Loucy (cell line): ENCODE measurements around the gene MMP24.

Experiments
- H2AFZ ChIP-seq: fragments of 200-600 bp; sonication (generic); 2 replicates; pipeline ENCODE4 v1.6.0; 2016; ENCODE audit warnings: antibody characterized with exemption, mild to moderate bottlenecking, low read length, moderate library complexity
- H3F3A ChIP-seq: fragments of 200-600 bp; 2 replicates; pipeline ENCODE4 v1.6.0; 2016; ENCODE audit warnings: antibody characterized with exemption, low read depth, mild to moderate bottlenecking
- H3K27me3 ChIP-seq: fragments of 200-600 bp; sonication (generic); 2 replicates; pipeline ENCODE4 v1.6.1; 2014; ENCODE audit warnings: low read length, mild to moderate bottlenecking; ENCODE audit not compliant: insufficient read depth, poor library complexity, severe bottlenecking
- H3K36me3 ChIP-seq: fragments of 200-600 bp; sonication (generic); 2 replicates; pipeline ENCODE4 v1.6.1; 2016; ENCODE audit warnings: low read length; ENCODE audit not compliant: insufficient read depth
- H3K4me1 ChIP-seq: fragments of 200-600 bp; sonication (generic); 2 replicates; pipeline ENCODE4 v1.5.1; 2014; ENCODE audit warnings: low read length, mild to moderate bottlenecking; ENCODE audit not compliant: insufficient read depth, poor library complexity, severe bottlenecking
- H3K4me2 ChIP-seq: fragments of 200-600 bp; sonication (generic); 2 replicates; pipeline ENCODE4 v1.6.0; 2014; ENCODE audit warnings: antibody characterized with exemption, low read length, low read depth, mild to moderate bottlenecking; ENCODE audit not compliant: poor library complexity, severe bottlenecking
- H3K4me3 ChIP-seq: fragments of 200-600 bp; sonication (generic); 2 replicates; pipeline ENCODE4 v1.5.1; 2014; ENCODE audit warnings: low read length, mild to moderate bottlenecking, mixed read lengths; ENCODE audit not compliant: poor library complexity, severe bottlenecking
- H3K79me2 ChIP-seq: fragments of 200-600 bp; sonication (generic); 2 replicates; pipeline ENCODE4 v1.6.1; 2014; ENCODE audit warnings: low read length; ENCODE audit not compliant: insufficient read depth
- H3K9ac ChIP-seq: fragments of 200-600 bp; sonication (generic); 2 replicates; pipeline ENCODE4 v1.6.0; 2014; ENCODE audit warnings: mild to moderate bottlenecking, low read depth, low read length, moderate library complexity; ENCODE audit not compliant: poor library complexity, severe bottlenecking
- H3K9me2 ChIP-seq: fragments of 200-600 bp; sonication (generic); replicated peaks from 2 replicates; pipeline ENCODE4 v1.6.1; 2016; ENCODE audit warnings: low read depth, low read length, mixed read lengths
- H3K9me3 ChIP-seq: fragments of 200-600 bp; sonication (generic); 2 replicates; pipeline ENCODE4 v1.6.1; 2014; ENCODE audit warnings: mild to moderate bottlenecking, antibody characterized with exemption, low read length, low read depth; ENCODE audit not compliant: insufficient read depth
- H4K20me1 ChIP-seq: fragments of 200-600 bp; sonication (generic); 2 replicates; pipeline ENCODE4 v1.6.0; 2014; ENCODE audit warnings: antibody characterized with exemption, low read length, mild to moderate bottlenecking; ENCODE audit not compliant: insufficient read depth, poor library complexity, severe bottlenecking
- EZH2phosphoT487 ChIP-seq: fragments of 200-600 bp; IDR thresholded peaks from 2 replicates; pipeline ENCODE4 v1.6.1; 2018; ENCODE audit warnings: antibody characterized with exemption, mild to moderate bottlenecking, moderate library complexity, borderline replicate concordance
- TF ChIP-seq, protein P1 (sequence below): fragments of 200-600 bp; sonication (generic); conservative IDR thresholded peaks from 2 replicates; pipeline ENCODE4 v1.5.1; 2014; ENCODE audit warnings: mild to moderate bottlenecking, antibody characterized with exemption, low read length

Gene MMP24

DNA sequence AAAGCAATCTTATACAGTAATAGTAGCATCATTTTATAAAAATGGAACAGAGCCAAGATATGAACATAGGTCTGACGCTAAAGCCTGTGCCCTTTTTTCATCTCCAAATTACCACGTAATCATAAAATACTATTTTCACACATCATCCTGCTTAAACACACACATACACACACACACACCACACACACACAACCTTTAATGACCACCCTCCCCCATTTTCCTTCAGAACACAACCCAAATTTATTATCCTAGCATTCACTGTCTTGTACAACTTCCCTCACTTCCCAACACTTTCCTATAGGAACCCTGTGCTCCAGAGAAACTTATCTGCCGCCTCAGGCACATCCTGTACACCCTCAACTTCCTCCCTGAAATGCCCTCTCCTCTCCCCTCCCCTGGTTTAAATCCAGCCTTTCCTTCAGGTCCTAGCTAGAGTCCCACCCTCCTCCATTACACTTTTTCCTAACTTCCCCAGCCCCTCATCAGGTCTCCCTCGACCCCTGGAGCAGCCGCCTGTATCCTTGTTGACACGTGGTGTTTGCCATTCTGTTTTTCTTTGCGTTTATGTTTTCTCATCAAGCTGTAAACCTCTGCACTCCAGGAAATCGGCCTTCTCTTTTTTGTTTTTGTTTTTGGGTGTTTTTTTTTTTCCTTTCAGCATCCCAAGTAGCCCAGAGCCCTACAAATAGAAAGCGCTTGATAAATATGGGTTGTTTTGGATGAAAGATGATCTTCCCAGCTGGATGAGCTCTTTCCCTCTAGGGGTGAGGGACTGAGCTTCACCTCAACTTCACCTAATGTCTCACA is 968 bp upstream of the MMP24 start:
- no peak overlapping the region for H2AFZ ChIP-seq
- H3K9me3 ChIP-seq: no peaks in the 10 kb centered on the region
- H3K27me3 ChIP-seq: no peaks in the 10 kb centered on the region
- H3F3A ChIP-seq: no peaks in the 10 kb centered on the region
- no peaks in the 10 kb centered on the region for H4K20me1 ChIP-seq
- no peaks in the 10 kb centered on the region for H3K4me1 ChIP-seq
- H3K79me2 ChIP-seq: no peaks in the 10 kb centered on the region
- no peaks in the 10 kb centered on the region for H3K36me3 ChIP-seq
- H3K4me2 ChIP-seq: no peak overlapping the region
- H3K9me2 ChIP-seq: no peaks in the 10 kb centered on the region
- no peak overlapping the region for H3K9ac ChIP-seq
- no peak for TF ChIP-seq EZH2phosphoT487
- TF ChIP-seq, protein P1, sequence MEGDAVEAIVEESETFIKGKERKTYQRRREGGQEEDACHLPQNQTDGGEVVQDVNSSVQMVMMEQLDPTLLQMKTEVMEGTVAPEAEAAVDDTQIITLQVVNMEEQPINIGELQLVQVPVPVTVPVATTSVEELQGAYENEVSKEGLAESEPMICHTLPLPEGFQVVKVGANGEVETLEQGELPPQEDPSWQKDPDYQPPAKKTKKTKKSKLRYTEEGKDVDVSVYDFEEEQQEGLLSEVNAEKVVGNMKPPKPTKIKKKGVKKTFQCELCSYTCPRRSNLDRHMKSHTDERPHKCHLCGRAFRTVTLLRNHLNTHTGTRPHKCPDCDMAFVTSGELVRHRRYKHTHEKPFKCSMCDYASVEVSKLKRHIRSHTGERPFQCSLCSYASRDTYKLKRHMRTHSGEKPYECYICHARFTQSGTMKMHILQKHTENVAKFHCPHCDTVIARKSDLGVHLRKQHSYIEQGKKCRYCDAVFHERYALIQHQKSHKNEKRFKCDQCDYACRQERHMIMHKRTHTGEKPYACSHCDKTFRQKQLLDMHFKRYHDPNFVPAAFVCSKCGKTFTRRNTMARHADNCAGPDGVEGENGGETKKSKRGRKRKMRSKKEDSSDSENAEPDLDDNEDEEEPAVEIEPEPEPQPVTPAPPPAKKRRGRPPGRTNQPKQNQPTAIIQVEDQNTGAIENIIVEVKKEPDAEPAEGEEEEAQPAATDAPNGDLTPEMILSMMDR: no peak
- H3K4me3 ChIP-seq: no peak overlapping the region

DNA sequence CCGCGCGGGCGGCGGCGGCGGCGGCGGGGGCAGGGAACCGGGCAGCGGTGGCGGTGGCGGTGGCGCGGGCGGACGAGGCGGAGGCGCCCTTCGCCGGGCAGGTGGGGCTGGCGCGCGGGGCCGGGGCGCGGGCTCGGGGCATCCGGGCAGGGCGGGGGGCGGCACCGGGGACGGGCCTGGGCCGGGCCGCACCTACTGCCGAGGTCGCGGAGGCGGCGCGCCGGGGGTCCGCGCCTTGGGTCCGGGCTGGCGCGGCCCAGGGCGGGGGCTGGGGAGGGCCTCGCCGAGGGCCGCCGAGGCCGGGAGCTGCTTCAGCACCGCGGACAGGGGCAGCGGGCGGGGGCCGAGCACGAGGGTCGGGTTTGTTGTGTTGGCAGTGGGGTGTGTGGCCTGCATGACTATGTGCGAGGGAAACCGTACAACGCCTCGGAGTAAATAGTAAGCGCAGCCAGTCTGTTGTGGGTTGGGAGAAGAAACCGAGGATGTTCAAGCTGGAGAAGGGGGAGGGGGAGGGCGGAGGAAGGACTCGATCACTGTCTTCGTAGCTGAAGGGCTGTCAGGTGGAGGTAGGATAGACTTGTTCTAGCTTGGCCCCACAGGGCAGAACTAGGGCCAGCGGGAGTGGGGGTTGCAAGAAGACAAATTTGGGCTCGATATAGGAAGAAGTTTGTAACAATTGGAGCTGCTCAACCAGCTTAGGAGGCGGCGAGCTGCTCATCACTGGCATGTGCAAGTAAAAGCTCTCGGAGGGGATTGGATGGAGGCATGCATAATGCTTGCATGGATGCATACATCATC is 593 bp downstream of the MMP24 start:
- no peaks in the 10 kb centered on the region for H3K9me3 ChIP-seq
- no peak overlapping the region for H3K4me2 ChIP-seq
- H3K27me3 ChIP-seq: no peaks in the 10 kb centered on the region
- no peaks in the 10 kb centered on the region for H3F3A ChIP-seq
- H3K4me3 ChIP-seq: no peak overlapping the region
- peaks cover 7% of the 10 kb centered on the region for H3K4me1 ChIP-seq
- H4K20me1 ChIP-seq: no peaks in the 10 kb centered on the region
- H3K9ac ChIP-seq: no peak overlapping the region
- TF ChIP-seq, protein P1: no peak
- TF ChIP-seq EZH2phosphoT487: no peak
- no peaks in the 10 kb centered on the region for H3K9me2 ChIP-seq
- H2AFZ ChIP-seq: no peak overlapping the region
- H3K79me2 ChIP-seq: no peaks in the 10 kb centered on the region
- H3K36me3 ChIP-seq: no peaks in the 10 kb centered on the region

DNA sequence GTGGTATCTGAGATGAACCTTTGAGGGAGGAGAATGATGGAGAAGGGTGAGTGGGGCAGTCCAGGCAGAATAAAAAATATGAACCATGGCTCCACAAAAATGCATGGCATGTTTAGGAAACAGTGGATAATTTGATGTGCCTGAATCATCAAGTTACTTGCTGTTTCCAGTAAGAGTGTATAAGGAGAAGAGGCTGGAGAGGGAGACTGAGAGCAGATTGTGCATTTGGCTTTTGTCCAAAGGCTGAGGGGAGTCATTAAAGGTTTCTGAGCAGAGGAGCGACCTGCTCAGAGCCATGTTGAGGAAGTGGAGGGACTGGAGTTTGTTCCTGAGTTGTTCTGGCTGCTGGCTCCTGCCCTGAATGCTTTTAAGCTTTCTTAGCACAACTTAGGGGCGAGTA is 6.1 kb downstream of the MMP24 start:
- H3K9me3 ChIP-seq: no peaks in the 10 kb centered on the region
- no peak overlapping the region for H3K9ac ChIP-seq
- H3K4me1 ChIP-seq: peaks cover 15% of the 10 kb centered on the region
- peak overlapping the region; percentile 19 for H3K4me2 ChIP-seq
- no peak overlapping the region for H2AFZ ChIP-seq
- H3K36me3 ChIP-seq: no peaks in the 10 kb centered on the region
- H3K79me2 ChIP-seq: no peaks in the 10 kb centered on the region
- no peak overlapping the region for H3K4me3 ChIP-seq
- H3F3A ChIP-seq: no peaks in the 10 kb centered on the region
- no peak for TF ChIP-seq EZH2phosphoT487
- TF ChIP-seq, protein P1: no peak
- no peaks in the 10 kb centered on the region for H3K9me2 ChIP-seq
- H3K27me3 ChIP-seq: no peaks in the 10 kb centered on the region
- H4K20me1 ChIP-seq: no peaks in the 10 kb centered on the region
